HG02610 (cell line): ENCODE results near the gene BTBD9.

Experiments used
- ATAC-seq: cut with Tn5 transposase; IDR thresholded peaks from one replicate; pipeline ENCODE4 v1.9.1; 2021; ENCODE audit warnings: mild to moderate bottlenecking, moderate library complexity; ENCODE audit not compliant: unreplicated experiment

Gene BTBD9

DNA sequence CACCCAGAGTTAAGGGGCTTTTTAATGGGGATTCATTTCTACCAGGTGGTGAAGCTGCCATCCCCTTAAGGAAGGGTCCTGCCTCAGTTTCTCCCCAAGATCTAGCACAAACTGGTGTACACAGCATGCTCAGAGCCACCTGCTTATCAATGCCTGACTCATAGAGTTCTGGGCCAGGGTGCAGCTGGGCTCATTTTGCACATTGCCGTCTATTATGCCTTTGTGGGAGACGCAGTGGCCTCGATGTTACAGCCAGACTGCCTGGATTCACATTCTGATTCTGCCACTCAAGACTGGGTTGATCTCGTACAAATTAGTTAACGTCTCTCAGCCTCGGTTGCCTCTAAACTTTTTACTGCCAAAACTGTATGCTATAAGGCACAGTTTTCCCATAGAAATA, 454.5 kb downstream of the BTBD9 start:
- no peak for ATAC-seq

DNA sequence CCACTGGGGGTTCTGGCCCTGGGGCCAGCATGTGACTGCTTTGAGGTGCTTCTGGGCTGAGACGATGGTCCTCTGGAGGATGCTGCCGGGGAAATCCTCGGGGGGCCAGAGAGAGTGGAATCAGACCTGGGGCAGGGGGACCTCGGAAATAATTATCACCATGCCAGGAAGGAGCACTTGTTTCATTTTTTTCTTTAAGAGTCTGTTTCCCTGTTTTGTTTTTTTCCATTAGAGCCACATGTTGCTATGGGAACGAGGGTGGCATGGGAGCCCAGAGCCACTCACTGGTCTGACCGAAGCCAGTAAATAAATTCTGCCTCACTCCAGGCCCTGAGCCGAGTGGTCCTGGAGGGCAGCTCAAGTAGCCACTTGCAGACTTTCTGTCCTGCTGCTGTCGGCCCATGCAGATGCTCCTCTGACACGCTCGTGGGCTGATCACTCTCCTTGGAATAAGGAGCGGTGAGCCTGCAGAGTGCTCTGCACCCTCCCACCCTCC, 455.1 kb downstream of the BTBD9 start:
- ATAC-seq = no peak

DNA sequence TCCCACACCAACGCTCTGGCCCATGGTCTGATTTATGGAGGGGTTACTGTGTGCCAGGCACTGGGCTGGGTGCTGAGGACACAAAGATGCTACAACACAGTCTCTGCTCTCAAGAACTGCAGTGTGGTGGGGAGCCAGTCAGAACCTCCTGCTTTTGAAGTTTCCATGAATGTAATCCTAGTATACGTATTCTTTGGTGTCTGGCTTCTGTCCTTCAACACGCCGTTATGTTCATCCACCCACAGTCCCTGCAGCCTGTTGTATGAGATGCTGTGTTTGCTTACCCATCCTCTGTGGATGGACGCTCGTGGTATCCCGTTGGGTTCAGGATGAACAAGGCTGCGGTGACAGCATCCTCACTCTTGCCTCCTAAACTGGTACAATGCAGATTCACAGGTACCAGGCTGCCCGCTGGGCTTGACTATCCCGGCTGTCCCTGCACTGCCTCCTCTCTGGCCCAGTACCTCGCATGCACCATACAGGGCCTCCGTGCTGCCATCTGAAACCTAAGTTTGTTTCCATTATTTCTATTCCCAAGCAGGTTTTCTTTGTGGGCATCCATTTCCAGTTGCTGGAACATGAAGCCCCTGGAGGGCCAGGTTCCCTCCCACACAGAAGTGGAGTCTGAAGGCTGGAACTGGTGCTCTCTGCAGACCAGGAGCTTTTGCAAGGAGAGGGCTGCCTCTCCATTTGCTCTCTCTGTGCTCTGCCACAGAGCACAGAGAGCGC, 455.7 kb downstream of the BTBD9 start:
- ATAC-seq = no peak

DNA sequence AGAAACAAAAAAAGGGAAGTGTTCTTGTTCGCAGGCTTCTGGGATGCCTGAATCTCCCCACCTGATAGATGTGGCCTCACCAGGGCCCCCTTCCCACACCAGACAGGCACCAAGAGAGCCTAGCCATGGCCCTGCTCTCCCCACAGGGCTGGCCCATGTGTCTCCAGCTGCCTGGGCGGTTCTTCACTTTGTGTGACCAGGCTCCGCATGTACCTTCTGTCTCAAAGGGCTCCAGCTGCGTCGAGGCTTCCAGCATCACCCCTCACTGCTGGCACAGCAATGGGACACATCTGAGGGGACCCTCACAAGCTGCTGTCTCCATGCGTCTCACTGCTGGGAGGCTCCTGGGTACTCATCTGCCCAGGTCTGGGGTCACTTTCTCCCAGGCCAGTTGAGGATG, 457.3 kb downstream of the BTBD9 start:
- no peak for ATAC-seq

DNA sequence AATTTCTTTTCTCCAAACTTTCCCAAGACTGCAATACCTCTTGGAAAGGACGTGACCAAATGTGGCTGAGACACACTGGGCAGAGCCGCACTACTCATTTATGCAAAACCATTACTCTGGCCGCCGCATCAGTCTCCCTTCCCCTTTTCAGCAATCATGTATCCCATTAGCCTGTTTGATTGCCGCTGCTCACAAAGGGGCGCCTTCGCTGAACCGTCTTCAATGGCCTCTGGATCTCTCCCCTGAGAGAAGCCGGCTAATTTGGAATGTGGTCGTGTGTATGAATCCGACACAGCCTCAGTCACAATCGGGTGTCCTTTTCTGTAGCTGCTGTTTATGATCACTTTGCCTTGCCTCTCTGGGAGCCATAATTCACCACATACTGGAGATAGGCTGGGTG, 459.1 kb downstream of the BTBD9 start:
- no peak for ATAC-seq

DNA sequence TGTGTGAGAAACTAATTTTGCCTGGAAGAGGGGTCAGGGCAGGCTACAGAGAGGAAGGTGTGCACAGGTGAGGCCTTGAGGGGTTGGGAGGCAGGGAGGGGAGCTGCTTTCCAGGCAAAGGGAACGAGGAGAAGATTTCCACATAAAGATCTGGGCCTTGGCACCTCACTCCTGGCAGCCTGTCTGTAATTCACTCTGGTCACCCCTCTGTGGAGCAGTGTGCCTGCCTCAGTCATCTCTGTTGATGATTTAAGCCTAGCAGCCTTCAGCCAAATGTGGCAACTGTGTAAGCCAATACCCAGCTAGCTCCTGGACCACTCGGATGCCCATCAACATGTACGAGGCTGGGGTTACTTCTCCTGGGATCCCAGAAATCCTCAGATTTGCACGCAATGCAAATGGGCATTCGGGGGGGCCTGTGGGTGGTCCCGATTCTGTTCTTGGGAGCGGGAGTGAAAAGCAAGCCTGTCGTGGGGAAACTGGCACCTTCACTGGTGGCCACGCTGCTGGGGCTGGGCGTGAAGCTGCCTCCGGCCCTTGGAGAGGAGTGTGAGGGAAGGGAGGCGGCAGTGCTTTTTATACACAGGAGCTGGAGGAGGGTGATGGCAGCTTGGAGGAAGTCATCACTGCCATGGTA, 459.8 kb downstream of the BTBD9 start:
- ATAC-seq = no peak

DNA sequence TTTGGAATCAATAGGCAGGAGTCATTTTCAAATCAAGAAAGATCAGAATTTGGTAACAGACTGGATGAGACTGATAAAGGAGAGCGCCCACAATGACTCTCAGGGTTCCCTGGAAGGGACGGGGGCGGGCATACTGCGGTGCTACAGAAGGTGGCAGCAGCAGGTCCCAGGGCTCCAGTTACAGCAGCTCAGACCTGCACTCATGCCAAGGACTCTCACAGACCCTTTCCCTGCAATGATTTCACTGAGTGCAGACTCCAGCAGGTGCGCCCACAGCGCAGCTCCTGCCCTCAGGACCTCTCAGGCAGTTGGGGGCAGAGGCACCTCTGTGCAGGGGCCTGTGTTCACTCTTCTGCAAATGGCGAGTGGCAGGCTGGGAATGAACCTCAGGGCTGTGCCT, 460.4 kb downstream of the BTBD9 start:
- no peak for ATAC-seq

DNA sequence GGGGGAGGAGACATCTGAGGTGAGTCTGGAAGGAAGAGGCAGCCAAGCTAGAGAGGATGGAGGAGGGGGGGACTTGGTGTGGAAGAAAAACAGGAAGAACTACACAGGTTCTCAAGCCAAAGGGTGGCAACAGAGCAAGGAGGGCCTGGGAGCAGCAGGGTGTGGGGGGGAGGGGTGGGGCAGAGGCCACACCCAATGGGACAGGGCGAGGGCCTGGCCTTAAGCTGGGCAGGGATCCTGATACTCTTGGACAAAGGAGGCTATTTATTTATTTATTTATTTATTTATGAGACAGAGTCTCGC, 461.2 kb downstream of the BTBD9 start:
- ATAC-seq = no peak

DNA sequence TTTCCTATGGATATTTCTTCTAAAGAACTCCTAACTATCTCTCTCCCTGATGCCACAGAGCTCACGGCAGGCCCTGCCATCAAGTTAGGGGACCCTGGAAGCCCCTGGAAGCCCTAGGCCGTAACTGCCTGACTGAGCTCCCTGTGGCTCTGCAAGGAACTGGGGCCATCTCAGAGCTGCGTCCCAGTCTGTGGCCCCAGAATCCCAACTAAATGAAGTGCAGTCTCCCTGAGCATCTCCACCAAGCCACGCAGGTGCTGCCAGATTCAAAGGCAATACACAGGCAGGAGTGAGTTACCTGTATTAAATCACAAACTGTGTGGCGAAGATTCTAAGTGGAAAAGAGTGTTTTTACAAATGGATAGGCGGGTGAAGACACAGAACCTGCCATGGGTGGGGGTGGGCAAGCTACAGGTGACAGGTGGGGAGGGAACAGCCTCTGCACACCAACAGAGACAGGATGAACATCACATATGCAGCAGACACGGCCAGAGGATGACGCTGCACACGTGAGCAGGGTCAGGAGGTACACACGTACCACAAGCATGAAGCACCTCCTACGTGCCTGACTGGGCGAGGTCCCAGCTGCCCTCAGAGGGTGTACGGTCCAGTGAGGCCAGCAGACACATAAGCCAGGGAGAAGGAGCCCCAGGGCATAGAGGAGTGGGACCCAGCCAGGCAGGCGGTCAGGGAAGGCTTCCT, 461.7 kb downstream of the BTBD9 start:
- ATAC-seq = no peak

DNA sequence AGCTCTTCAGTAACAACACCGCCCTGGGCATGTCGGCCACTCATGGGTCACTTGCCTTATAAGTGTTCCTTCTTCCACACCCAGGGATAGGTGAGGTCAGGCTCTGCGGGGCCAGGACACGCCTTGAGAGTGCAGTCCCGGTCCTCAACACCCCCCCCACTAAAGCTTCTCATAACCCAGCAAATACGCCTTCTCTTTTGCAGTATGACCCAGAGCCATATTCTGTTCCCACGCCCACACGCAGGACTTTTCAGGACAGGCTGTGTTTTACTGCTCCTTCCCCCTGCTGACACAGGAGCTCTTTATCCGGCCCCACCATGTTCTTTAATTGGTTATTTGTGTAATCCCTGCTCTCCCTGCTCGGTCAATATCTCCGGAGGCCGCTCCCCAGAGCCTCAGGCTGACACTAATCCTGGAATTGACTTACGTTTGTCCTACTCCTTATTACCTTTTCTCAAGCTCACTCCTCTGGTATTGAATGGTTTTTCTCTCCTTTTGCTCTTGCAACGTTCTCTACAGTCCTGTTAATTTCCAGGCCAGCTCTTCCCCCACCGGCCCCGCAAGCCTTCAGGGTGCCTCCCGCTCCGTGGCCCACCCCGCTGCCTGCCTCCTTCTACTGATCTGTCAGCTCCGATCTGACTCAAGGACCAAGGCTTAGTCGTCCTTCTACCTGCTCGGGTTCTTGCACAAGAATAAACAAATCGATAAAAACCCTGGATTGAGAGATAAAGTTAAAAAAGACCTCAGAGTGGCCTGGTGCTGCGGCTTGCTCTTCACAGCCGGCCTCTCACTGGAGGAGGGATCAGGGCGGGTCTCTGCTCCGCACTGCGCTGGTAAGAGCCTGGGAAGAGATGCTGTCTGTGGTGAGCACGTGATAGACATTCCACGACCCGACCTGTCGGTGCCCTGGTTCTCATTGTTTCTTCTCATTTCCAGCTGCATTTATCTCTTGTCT, 462.7 kb downstream of the BTBD9 start:
- no peak for ATAC-seq

DNA sequence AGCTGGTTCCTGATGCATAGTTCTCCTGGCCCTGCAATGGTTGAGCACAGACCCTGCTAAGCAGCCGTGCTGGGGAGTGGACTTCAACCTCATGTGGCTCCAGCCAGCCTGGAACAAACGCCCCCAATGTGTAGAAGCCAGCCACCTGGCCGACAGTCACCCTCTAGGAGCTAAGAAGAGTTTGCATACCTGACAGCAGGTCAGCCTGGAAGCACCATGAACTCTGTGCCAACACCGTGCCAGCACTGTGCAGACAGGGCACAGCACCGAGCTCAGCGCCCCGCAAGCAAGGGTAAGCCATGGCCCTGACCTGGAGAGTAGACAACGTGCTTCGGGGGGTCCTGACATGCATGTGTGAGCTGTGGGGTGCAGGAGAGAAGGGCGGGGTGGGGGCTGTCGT, 463.9 kb downstream of the BTBD9 start:
- no peak for ATAC-seq

DNA sequence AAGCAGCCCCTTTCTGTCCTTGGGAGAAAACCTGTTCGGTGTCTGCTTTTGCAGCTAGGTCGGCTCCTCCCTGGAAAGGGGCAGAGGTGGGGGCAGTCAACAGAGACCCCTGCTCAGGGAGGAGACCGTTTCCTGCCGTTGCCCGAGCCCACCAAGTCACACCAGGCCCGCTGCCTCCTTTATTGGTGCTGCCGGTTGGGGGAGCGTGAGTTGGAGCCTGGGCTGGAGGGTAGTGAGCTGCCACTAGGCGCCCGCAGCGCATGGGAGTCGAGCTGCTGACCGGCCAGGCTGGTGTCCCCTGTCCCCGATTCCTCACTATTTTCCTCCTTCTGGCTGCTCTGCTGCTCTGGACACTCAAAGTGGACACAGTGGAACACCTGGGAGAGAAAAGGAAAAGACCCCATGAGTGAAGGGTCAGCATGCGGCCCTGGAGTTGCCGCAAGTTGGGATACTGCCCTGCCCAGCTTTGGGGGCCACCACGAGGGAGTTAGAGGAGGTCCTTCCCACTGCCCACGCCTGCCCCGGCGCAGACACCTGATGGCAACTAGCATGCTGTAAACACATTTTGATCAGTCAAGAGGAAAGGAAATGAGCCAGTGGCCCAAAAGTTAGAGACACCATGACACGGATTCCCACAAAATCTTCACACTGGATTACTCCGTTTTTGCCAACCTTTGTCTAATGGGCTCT, 464.8 kb downstream of the BTBD9 start:
- no peak for ATAC-seq

DNA sequence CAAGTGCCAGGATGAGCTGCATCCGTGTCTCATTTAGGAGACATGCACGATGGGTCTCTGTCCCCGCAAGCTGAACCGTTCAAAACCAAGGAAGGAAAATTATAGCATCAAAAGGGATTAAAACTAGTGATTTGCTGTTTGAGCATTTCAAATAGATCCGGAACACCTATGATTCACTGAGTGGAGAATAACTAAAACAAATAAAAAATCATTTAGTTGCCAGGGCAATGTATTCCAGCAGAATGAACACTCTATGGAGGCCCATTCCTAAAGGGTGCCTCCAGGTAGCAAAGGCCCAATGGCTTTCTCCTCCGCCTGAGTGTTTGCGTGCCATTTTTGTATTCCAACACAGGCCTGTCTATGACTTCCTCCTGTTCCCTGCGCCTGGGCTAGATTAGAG, 465.4 kb downstream of the BTBD9 start:
- no peak for ATAC-seq

DNA sequence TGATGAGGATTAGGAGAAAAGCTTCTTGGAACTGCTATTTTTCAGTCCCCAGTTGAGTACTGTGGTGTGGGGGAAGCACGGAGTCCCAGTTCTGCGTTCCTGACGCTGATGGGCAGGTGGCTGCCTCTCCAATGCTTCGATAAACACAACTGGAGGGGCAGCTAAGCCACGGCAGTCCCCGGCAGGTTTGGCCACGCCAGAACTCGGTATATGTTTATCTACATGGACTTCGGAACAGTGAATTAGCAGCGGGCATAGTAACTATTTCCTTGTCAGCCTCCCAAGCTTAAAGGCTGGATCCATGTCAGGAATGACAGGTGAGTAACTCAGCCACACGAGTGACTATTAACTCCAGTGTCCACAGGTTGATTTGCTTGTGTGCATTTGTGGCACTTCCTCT, 465.8 kb downstream of the BTBD9 start:
- ATAC-seq = no peak

DNA sequence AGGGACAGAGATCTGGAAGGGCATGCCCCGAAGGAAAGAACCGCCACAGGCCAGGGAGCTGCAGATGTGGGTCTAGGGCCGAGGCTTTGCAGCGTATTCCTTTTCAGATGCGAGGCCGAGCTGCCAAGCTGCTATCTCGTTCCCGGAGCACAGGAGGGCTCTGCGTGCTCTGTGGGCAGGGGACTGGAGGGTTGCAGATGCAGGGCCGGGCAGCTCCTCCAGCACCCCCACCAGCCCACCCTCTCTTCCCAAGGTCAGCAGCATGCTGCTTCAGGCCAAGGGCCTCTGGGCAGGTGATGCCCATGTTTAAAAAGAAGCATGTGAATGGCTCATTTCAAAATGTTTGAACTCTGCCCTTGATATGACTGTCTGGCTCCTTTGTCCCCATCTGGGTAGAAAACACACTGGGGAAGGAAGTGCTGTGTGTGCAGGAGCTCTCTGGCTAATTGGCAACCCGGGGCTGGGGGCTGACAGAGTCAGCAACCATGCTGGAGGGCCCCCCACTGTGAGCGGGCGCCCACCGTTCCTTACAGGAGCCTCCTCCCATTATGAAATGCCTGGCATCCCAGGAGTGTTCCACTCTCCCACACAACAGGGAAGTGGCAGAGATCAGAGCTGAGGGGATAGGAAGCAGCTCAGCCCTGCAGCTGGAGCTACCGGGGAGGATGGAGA, 466.9 kb downstream of the BTBD9 start:
- no peak for ATAC-seq

DNA sequence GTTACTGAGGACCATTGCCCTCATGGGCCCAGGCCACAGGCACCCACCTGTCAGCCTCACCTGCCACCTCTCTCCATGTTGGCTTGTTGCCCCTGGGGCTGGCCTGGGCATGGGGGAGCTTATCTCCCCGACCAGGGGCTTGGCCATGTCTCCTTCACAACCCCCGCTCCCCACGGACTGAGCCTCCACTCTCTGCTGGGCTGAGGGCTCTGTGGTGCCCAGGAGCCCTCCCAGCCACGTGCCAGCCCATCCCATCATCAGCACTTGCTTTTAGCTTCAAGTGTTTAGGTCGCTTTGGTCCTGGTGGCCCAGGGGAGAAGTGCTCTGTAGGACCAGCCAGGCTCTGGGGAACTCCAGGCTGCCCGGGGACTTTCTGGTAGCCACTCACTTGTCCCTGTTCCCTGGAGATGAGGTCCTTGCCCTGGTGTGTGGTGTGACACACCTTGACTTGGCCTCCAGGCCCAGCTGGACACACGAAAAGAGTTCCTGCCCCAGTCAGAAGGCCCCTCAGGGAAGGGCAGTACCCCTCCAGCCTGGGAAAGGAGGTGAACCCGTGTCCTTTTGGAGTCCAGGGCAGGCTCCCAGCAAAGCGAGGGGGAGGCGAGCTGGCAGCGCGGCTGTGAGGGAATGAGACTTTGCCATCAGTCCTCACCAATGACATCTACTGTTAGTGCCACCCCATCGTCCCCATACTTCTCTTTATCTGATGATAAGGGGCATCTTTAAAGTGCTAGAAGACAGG, 467.6 kb downstream of the BTBD9 start:
- ATAC-seq = no peak

DNA sequence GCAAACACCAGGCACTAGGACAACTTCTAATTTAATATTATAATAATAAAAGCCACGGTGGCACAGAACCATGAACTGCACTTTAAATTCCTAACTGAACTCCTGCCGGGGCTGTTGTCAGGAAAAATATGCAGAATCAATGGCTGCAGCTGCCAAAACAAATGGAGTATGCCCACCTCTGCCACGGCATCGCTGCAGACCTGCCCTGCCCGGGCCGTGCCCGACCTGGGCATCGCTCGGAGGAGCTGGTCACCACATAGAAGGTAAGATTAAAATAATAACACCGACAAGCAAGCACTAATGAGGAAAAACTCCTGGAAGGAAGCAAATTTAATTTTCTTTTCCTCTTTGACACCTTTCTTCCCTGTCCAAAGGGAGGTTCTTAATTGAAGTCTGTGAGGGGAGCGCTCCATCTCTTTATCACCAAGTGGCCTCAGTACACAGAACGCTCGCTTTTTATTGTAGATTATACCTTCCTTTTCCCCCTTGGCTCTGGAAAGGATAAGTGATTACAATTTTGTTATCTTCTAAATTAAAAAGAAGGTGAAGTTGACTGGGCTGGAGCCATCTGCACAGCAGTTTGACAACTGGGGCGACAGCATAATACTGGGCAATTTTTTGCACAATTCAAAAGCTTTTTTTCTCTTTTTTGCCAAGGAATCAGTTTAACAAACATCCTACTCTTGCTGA, 468.9 kb downstream of the BTBD9 start:
- ATAC-seq = no peak

DNA sequence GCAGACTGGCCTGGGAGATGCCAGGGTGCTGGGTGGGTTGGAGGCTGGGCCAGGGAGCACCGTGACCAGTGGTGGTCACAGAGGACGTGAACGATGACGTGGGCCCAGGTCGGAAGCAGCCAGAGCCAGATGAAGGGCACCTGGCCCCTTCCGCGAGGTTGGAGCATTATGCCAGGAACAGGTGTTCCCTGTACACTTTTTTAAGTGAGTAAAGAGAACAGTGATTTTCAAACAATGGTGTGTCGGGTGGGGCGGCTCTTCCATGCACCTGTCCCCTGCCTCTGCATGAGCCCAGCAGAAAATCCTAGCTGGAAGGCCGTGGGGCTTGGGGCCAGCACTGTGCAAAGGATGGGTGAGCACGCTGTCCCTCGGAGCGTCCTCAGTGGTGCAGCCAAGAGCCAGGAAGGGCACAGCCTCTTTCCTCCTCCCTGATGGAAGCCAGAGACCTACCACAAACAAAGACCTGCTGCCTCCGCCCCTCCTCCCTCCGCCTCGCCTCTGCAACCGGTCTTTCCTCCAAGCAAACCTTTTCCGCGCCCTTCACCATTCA, 469.7 kb downstream of the BTBD9 start:
- no peak for ATAC-seq
